Measurements from ENCODE around the gene EPS15. TPM values are rescaled to one million over a fixed set of nuclear protein-coding genes. Genes with fewer than 3 reads are reported as not detected.
A peak's percentile ranks its signal among the peaks of the same experiment; 100 is the strongest.

The EPS15 gene
- total and polyA plus RNA-seq, 9 of the 15 experiments (the other 6 are each of a cell fraction or from before 2014, with no cell fraction given) = 23.1 to 69.0 (median 41.7) TPM

DNA sequence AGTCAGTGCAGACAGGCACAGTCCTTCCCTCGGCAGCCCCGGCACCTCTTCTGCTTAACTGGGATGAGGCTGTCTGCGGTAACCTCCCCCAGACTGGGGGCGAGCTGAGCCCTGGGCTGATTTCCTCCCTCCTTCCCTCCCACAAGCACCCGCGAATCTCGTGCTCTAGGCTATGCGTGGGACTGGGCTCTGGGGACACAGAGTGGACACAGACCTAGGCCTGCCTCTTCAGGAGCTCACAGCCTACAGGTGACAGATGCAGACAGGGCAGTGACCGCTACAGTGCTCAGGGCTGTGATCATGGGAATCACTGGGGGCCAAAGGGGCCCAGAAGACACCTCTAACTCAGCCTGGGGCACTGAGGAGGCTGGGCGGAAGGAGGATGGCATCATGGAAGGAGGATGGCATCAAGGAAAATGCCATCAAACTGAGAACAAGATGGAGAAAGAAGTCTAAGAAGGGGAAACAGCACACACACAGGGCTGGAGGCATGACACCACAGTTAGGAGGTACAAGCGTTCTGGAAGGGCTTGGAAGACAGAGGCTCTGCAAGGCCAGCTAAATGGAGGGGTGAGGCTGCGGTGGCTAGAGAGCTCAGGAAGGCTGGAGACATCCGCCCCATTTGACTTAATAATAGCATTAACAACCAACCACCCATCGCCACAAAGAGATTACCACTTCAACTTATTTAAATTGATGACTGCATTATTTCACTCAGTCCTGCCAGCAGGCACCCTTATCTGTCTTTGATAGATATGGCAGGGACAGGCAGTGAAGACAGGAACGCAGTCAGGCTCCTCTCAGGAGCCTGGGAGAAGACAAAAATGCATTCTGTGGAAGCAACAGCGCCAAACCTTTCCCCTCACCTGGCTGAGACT lies 192.9 kb downstream of the EPS15 start (continued):
- TF ChIP-seq ZFX (CRISPR knock-in tag; IDR thresholded peaks at IDR 0.05) = no peak
- TF ChIP-seq, protein P1, sequence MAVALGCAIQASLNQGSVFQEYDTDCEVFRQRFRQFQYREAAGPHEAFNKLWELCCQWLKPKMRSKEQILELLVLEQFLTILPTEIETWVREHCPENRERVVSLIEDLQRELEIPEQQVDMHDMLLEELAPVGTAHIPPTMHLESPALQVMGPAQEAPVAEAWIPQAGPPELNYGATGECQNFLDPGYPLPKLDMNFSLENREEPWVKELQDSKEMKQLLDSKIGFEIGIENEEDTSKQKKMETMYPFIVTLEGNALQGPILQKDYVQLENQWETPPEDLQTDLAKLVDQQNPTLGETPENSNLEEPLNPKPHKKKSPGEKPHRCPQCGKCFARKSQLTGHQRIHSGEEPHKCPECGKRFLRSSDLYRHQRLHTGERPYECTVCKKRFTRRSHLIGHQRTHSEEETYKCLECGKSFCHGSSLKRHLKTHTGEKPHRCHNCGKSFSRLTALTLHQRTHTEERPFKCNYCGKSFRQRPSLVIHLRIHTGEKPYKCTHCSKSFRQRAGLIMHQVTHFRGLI (CRISPR knock-in tag; IDR thresholded peaks at IDR 0.05) = no peak
- TF ChIP-seq XRCC5 (IDR thresholded peaks at IDR 0.05; ENCODE audit: low read depth, low read length) = 0 out of 2 replicates have a peak, but pooled peaks have one; percentile 28
- no peak for TF ChIP-seq CBFB (CRISPR knock-in tag; IDR thresholded peaks at IDR 0.05)
- TF ChIP-seq ZNF24 (IDR thresholded peaks at IDR 0.05) = no peak
- no peak for TF ChIP-seq ZC3H11A (IDR thresholded peaks at IDR 0.05; ENCODE audit: low read depth, low read length)
- no peak for TF ChIP-seq NFRKB (IDR thresholded peaks at IDR 0.05; ENCODE audit: low read depth)
- TF ChIP-seq, protein P2, sequence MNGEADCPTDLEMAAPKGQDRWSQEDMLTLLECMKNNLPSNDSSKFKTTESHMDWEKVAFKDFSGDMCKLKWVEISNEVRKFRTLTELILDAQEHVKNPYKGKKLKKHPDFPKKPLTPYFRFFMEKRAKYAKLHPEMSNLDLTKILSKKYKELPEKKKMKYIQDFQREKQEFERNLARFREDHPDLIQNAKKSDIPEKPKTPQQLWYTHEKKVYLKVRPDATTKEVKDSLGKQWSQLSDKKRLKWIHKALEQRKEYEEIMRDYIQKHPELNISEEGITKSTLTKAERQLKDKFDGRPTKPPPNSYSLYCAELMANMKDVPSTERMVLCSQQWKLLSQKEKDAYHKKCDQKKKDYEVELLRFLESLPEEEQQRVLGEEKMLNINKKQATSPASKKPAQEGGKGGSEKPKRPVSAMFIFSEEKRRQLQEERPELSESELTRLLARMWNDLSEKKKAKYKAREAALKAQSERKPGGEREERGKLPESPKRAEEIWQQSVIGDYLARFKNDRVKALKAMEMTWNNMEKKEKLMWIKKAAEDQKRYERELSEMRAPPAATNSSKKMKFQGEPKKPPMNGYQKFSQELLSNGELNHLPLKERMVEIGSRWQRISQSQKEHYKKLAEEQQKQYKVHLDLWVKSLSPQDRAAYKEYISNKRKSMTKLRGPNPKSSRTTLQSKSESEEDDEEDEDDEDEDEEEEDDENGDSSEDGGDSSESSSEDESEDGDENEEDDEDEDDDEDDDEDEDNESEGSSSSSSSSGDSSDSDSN (IDR thresholded peaks at IDR 0.05; ENCODE audit: borderline replicate concordance in 1 of 2, low read depth in 2 of 2, low read length in 2 of 2) = 0 out of 4 replicates have a peak, but pooled peaks of 1 of the 2 experiments have one; percentile 58
- TF ChIP-seq, protein P3, sequence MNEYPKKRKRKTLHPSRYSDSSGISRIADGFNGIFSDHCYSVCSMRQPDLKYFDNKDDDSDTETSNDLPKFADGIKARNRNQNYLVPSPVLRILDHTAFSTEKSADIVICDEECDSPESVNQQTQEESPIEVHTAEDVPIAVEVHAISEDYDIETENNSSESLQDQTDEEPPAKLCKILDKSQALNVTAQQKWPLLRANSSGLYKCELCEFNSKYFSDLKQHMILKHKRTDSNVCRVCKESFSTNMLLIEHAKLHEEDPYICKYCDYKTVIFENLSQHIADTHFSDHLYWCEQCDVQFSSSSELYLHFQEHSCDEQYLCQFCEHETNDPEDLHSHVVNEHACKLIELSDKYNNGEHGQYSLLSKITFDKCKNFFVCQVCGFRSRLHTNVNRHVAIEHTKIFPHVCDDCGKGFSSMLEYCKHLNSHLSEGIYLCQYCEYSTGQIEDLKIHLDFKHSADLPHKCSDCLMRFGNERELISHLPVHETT (CRISPR knock-in tag; conservative IDR thresholded peaks at IDR 0.05 in 1 of 2, IDR thresholded peaks at IDR 0.05 in 1 of 2) = peak in 1 of 2 experiments; percentile 41; a peak in 1 of 4 replicates

Data from K562 (cell line).